ENCODE measurements around the gene PEX13. TPM values are rescaled to one million over a fixed set of nuclear protein-coding genes. Genes with fewer than 3 reads are reported as not detected.

PEX13 gene
- total RNA-seq, 1 experiment from 2014 or later: 22.4 TPM

GRCh38 chr2:61085883-61086282 is 68.4 kb downstream of the PEX13 start:
- Histone ChIP-seq H4K8ac (replicated peaks; ENCODE audit: insufficient read length, low read depth, low read length) (no peak overlapping the region), H4K5ac (ENCODE audit: insufficient read length, low read depth, low read length) (no peak overlapping the region), H3K23me2 (ENCODE audit: insufficient read length, low read depth, low read length, poor library complexity, severe bottlenecking) (no peaks in the 10 kb centered on the region), H3K27ac (ENCODE audit: insufficient read length, low read depth, low read length) (no peak overlapping the region), H3K14ac (ENCODE audit: insufficient read depth, low read length) (no peak overlapping the region), H2AK5ac (ENCODE audit: insufficient read length, low read length) (no peak overlapping the region), H3K23ac (ENCODE audit: insufficient read length, low read depth, low read length) (no peak overlapping the region), H2BK120ac (ENCODE audit: low read depth, low read length, poor library complexity, severe bottlenecking) (no peak overlapping the region), H3K18ac (ENCODE audit: insufficient read length, low read depth, low read length) (no peak overlapping the region), H2BK12ac (ENCODE audit: insufficient read length, low read depth, low read length) (no peak overlapping the region), H3K79me2 (ENCODE audit: insufficient read depth, low read length) (no peaks in the 10 kb centered on the region), H3K9ac (ENCODE audit: extremely low read depth, insufficient read length, low read length) (no peak overlapping the region), H2BK5ac (ENCODE audit: insufficient read length, low read length) (no peak overlapping the region), H3K9me3 (ENCODE audit: control insufficient read depth, low read depth, low read length) (no peaks in the 10 kb centered on the region), H3K4ac (ENCODE audit: low read depth, low read length) (no peak overlapping the region), H4K91ac (ENCODE audit: insufficient read length, low read depth, low read length) (no peak overlapping the region), H3T11ph (ENCODE audit: low read length) (no peak overlapping the region), H3K56ac (ENCODE audit: insufficient read length, low read depth, low read length) (no peak overlapping the region), H2AFZ (ENCODE audit: low read length) (no peak overlapping the region), H3K79me1 (ENCODE audit: insufficient read depth, low read depth, low read length, poor library complexity, severe bottlenecking) (no peaks in the 10 kb centered on the region), H3K4me2 (ENCODE audit: insufficient read depth, insufficient read length, low read length) (no peak overlapping the region), H4K20me1 (ENCODE audit: control insufficient read depth, insufficient read depth, insufficient read length) (no peaks in the 10 kb centered on the region), H3K4me1 (ENCODE audit: insufficient read depth, low read length) (no peaks in the 10 kb centered on the region), H2BK20ac (ENCODE audit: low read depth, low read length, poor library complexity, severe bottlenecking) (no peak overlapping the region), H3K27me3 (ENCODE audit: insufficient read depth, low read length) (no peaks in the 10 kb centered on the region), H2BK15ac (ENCODE audit: low read depth, low read length) (no peak overlapping the region)
- H3K27ac Mint-ChIP-seq: no peak overlapping the region
- no peaks in the 10 kb centered on the region for H3K4me1 Mint-ChIP-seq
- H3K9me3 Mint-ChIP-seq: no peaks in the 10 kb centered on the region
- no peak for DNase-seq
- H3K4me3 Mint-ChIP-seq: no peak overlapping the region
- WGBS (ENCODE audit: extremely low coverage, insufficient read length, low lambda C conversion rate): no CpG with 5 or more reads among the region's 1 CpG
- H3K36me3 Mint-ChIP-seq (ENCODE audit: insufficient read depth in 1 of 3, low read depth in 3 of 3): peaks cover 4 to 28% (median 11%) of the 10 kb centered on the region in 3 experiments; a peak in 5 of 7 replicates
- no peaks in the 10 kb centered on the region for H3K27me3 Mint-ChIP-seq (ENCODE audit: low read depth)
- TF ChIP-seq, protein P1, sequence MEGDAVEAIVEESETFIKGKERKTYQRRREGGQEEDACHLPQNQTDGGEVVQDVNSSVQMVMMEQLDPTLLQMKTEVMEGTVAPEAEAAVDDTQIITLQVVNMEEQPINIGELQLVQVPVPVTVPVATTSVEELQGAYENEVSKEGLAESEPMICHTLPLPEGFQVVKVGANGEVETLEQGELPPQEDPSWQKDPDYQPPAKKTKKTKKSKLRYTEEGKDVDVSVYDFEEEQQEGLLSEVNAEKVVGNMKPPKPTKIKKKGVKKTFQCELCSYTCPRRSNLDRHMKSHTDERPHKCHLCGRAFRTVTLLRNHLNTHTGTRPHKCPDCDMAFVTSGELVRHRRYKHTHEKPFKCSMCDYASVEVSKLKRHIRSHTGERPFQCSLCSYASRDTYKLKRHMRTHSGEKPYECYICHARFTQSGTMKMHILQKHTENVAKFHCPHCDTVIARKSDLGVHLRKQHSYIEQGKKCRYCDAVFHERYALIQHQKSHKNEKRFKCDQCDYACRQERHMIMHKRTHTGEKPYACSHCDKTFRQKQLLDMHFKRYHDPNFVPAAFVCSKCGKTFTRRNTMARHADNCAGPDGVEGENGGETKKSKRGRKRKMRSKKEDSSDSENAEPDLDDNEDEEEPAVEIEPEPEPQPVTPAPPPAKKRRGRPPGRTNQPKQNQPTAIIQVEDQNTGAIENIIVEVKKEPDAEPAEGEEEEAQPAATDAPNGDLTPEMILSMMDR (conservative IDR thresholded peaks at IDR 0.05): no peak

Data from H9 (cell line).